DOHH2 (cell line): ENCODE measurements around the gene TBL1XR1.

Source experiments
- CTCF ChIP-seq: fragments of 200-600 bp; sonication (generic); IDR thresholded peaks from one replicate; pipeline ENCODE4 v1.5.1; 2014; ENCODE audit warnings: antibody characterized with exemption, mild to moderate bottlenecking, low read depth, low read length; ENCODE audit not compliant: poor library complexity, severe bottlenecking
- EZH2phosphoT487 ChIP-seq: fragments of 200-600 bp; sonication (generic); IDR thresholded peaks from 2 replicates; pipeline ENCODE4 v1.6.1; 2017; ENCODE audit warnings: borderline replicate concordance, mild to moderate bottlenecking, antibody characterized with exemption, low read length, moderate library complexity, mixed read lengths

- TF ChIP-seq CTCF (no peak), EZH2phosphoT487 (no peak)
Observed at GRCh38 chr3:177111541-177111949, 85.7 kb downstream of the TBL1XR1 start.
